Activated CD4-positive, alpha-beta T cell treated with anti-CD3 and anti-CD28 coated beads, Interleukin-2, amount 50 U/mL, for 48 hours (primary cell): ENCODE data around the gene TCP1.
A peak's percentile ranks its signal among the peaks of the same experiment; 100 is the strongest.
"Not testable (repeated sequence)": the region's sequence is repeated elsewhere in the genome, so short reads cannot be mapped to it uniquely, and the experiment has no call there.

Experiments
- DNase-seq, 2 experiments: peaks; one replicate each; pipeline ENCODE4 v3.0.0-alpha.2; 2020

The TCP1 gene

GRCh38 chr6:159769470-159769869, 19.9 kb downstream of the TCP1 start:
- no peak for DNase-seq

GRCh38 chr6:159766906-159767305, 22.5 kb downstream of the TCP1 start:
- DNase-seq = no peak

- peak in 1 of 2 experiments; percentile 15 for DNase-seq
Observed at GRCh38 chr6:159762681-159763293, 26.6 kb downstream of the TCP1 start.

GRCh38 chr6:159761873-159762680, 27.3 kb downstream of the TCP1 start, which contains the start of gene ACAT2:
TSS of gene ACAT2 (plus strand) at chr6:159762045. CDS start at chr6:159762088, 43 bp downstream.
- peak; percentile 91 to 93 for DNase-seq

- peak in 1 of 2 experiments; percentile 31 for DNase-seq
Observed at GRCh38 chr6:159761129-159761872, 28.1 kb downstream of the TCP1 start.

- no peak for DNase-seq
Observed at GRCh38 chr6:159760602-159761057, 28.8 kb downstream of the TCP1 start.

GRCh38 chr6:159759645-159760044, 29.8 kb downstream of the TCP1 start:
- no peak for DNase-seq

- no peak for DNase-seq
Observed at GRCh38 chr6:159758031-159759001, 31.1 kb downstream of the TCP1 start.

GRCh38 chr6:159756508-159756907, 32.9 kb downstream of the TCP1 start:
- DNase-seq = no peak

GRCh38 chr6:159754959-159755914, 34.2 kb downstream of the TCP1 start:
- DNase-seq = no peak

GRCh38 chr6:159754401-159754800, 35.0 kb downstream of the TCP1 start:
- no peak for DNase-seq

GRCh38 chr6:159753081-159753872, 36.1 kb downstream of the TCP1 start:
- DNase-seq = no peak

GRCh38 chr6:159751448-159751847, 38.0 kb downstream of the TCP1 start:
- no peak for DNase-seq

- DNase-seq = not testable (repeated sequence)
Observed at GRCh38 chr6:159748127-159748526, 41.3 kb downstream of the TCP1 start.

GRCh38 chr6:159746759-159747158, 42.6 kb downstream of the TCP1 start:
- DNase-seq = no peak

- no peak for DNase-seq
Observed at GRCh38 chr6:159745081-159745480, 44.3 kb downstream of the TCP1 start.

GRCh38 chr6:159742165-159742564, 47.2 kb downstream of the TCP1 start:
- DNase-seq = no peak

- no peak for DNase-seq
Observed at GRCh38 chr6:159739341-159739740, 50.1 kb downstream of the TCP1 start.

GRCh38 chr6:159736908-159737307, 52.5 kb downstream of the TCP1 start:
- DNase-seq = no peak

GRCh38 chr6:159733395-159733794, 56.0 kb downstream of the TCP1 start:
- not testable (repeated sequence) for DNase-seq
